H1 (cell line): ENCODE measurements around the gene ALPG. TPM values are rescaled to one million over a fixed set of nuclear protein-coding genes. Genes with fewer than 3 reads are reported as not detected.

Source experiments
- CTCF ChIA-PET: fragments of 300-600 bp; sonication (Branson Sonifier 250); formaldehyde crosslinking; loops from one replicate; lab custom pipeline; 2021; ENCODE audit not compliant: partially characterized antibody; lab: Charles Lee
- POLR2A ChIA-PET: fragments of 300-600 bp; sonication (Branson Sonifier 250); formaldehyde crosslinking; loops from one replicate; lab custom pipeline; 2021; ENCODE audit warnings: inconsistent platforms; ENCODE audit not compliant: partially characterized antibody; lab: Charles Lee
- DNase-seq, 2 experiments: peaks; one replicate each; pipeline versions ENCODE4 v3.0.0 to v3.0.0-alpha.2; 2010 to 2022; ENCODE audit warnings: low spot score in 2 of 2, low read depth in 1 of 2, mixed read lengths in 1 of 2
- FAIRE-seq: peaks from 2 replicates; lab custom pipeline; 2011; peaks lifted over from hg19 to GRCh38; lab: Jason Lieb, UNC
- H2AFZ ChIP-seq: 2 replicates; pipeline ENCODE4 v1.8.1; 2012; ENCODE audit warnings: low read length, inconsistent platforms
- H2AK5ac ChIP-seq: 2 replicates; pipeline ENCODE4 v1.6.1; 2013; ENCODE audit warnings: low read depth, low read length
- H2BK120ac ChIP-seq: replicated peaks from 2 replicates; pipeline ENCODE3; 2013; ENCODE audit warnings: low read depth, low read length, inconsistent platforms
- H2BK12ac ChIP-seq: 2 replicates; pipeline ENCODE4 v1.6.1; 2013; ENCODE audit warnings: low read depth, low read length
- H2BK15ac ChIP-seq: 2 replicates; pipeline ENCODE4 v1.6.1; 2013; ENCODE audit warnings: low read length
- H2BK20ac ChIP-seq: 2 replicates; pipeline ENCODE4 v1.6.1; 2013; ENCODE audit warnings: low read length
- H2BK5ac ChIP-seq: 2 replicates; pipeline ENCODE4 v1.6.1; 2013; ENCODE audit warnings: low read depth, low read length
- H3K14ac ChIP-seq: 2 replicates; pipeline ENCODE4 v1.6.1; 2013; ENCODE audit warnings: inconsistent platforms; ENCODE audit not compliant: insufficient read length
- H3K18ac ChIP-seq: 2 replicates; pipeline ENCODE4 v1.6.1; 2013; ENCODE audit warnings: low read length; ENCODE audit errors: extremely low read depth
- H3K23ac ChIP-seq: 2 replicates; pipeline ENCODE4 v1.6.1; 2013; ENCODE audit warnings: inconsistent platforms; ENCODE audit not compliant: insufficient read length
- H3K23me2 ChIP-seq: 2 replicates; pipeline ENCODE4 v1.6.1; 2013; ENCODE audit warnings: low read depth, low read length
- H3K27ac ChIP-seq: 2 replicates; pipeline ENCODE4 v1.6.1; 2011; ENCODE audit warnings: low read depth, low read length, inconsistent platforms
- H3K27me3 ChIP-seq, 4 experiments: replicated peaks in 1 of 4; 1 replicate in 1 of 4; 2 replicates in 3 of 4; pipeline versions ENCODE4 v1.6.1 to v1.8.1; 2011 to 2013; ENCODE audit warnings: low read length in 3 of 4, mild to moderate bottlenecking in 3 of 4, inconsistent platforms in 2 of 4, mixed read lengths in 2 of 4, moderate library complexity in 1 of 4; ENCODE audit not compliant: control insufficient read depth in 3 of 4, insufficient read depth in 3 of 4; ENCODE audit errors: extremely low read depth in 1 of 4
- H3K36me3 ChIP-seq, 4 experiments: 2 replicates each; pipeline versions ENCODE4 v1.6.1 to v1.8.1; 2011 to 2013; ENCODE audit warnings: mild to moderate bottlenecking in 4 of 4, low read length in 3 of 4, moderate library complexity in 2 of 4, control low read depth in 1 of 4, inconsistent platforms in 1 of 4; ENCODE audit not compliant: insufficient read depth in 4 of 4, control insufficient read depth in 2 of 4
- H3K4ac ChIP-seq: replicated peaks from 2 replicates; pipeline ENCODE3; 2013; ENCODE audit warnings: low read length, low read depth, mixed read lengths, inconsistent platforms; ENCODE audit not compliant: insufficient read length
- H3K4me1 ChIP-seq, 4 experiments: replicated peaks in 1 of 4; 1 replicate in 1 of 4; 2 replicates in 3 of 4; pipeline versions ENCODE4 v1.6.1 to v1.8.1; 2011 to 2013; ENCODE audit warnings: low read length in 3 of 4, inconsistent platforms in 2 of 4, mixed read lengths in 1 of 4; ENCODE audit not compliant: insufficient read depth in 4 of 4, control insufficient read depth in 3 of 4
- H3K4me2 ChIP-seq, 2 experiments: 2 replicates each; pipeline versions ENCODE4 v1.6.1 to v1.8.1; 2011 to 2013; ENCODE audit warnings: low read depth in 2 of 2, low read length in 2 of 2, control low read depth in 1 of 2, inconsistent platforms in 1 of 2, mild to moderate bottlenecking in 1 of 2; ENCODE audit not compliant: insufficient read depth in 1 of 2
- H3K4me3 ChIP-seq, 4 experiments: fragments of 200-600, 300-600 bp in 1 of 4; sonication (generic), shearing (Covaris generic), sonication (Bioruptor Twin) in 1 of 4; 2 replicates each; pipeline versions ENCODE4 v1.5.1 to v1.8.1; 2011 to 2016; ENCODE audit warnings: low read length in 4 of 4, low read depth in 3 of 4, control low read depth in 2 of 4, inconsistent platforms in 2 of 4, mild to moderate bottlenecking in 2 of 4, mixed read lengths in 1 of 4, moderate library complexity in 1 of 4; ENCODE audit not compliant: insufficient read depth in 2 of 4; ENCODE audit errors: extremely low read depth in 1 of 4
- H3K56ac ChIP-seq: replicated peaks from 2 replicates; pipeline ENCODE3; 2013; ENCODE audit warnings: low read depth, mild to moderate bottlenecking, mixed read lengths, low read length, inconsistent platforms; ENCODE audit not compliant: insufficient read length
- H3K79me1 ChIP-seq: 2 replicates; pipeline ENCODE4 v1.6.1; 2013; ENCODE audit warnings: low read depth, low read length, control low read depth
- H3K79me2 ChIP-seq, 2 experiments: 2 replicates each; pipeline versions ENCODE4 v1.6.1 to v1.8.1; 2012 to 2013; ENCODE audit warnings: low read length in 2 of 2, mild to moderate bottlenecking in 2 of 2, inconsistent platforms in 1 of 2; ENCODE audit not compliant: insufficient read depth in 2 of 2, control insufficient read depth in 1 of 2
- H3K9ac ChIP-seq, 4 experiments: replicated peaks in 1 of 4; 1 replicate in 1 of 4; 2 replicates in 3 of 4; pipeline versions ENCODE4 v1.6.1 to v1.8.1; 2011 to 2013; ENCODE audit warnings: low read depth in 3 of 4, low read length in 3 of 4, control low read depth in 2 of 4, mild to moderate bottlenecking in 2 of 4, moderate library complexity in 2 of 4, inconsistent platforms in 1 of 4; ENCODE audit errors: extremely low read depth in 1 of 4
- H3K9me3 ChIP-seq, 2 experiments: 2 replicates each; pipeline versions ENCODE4 v1.6.1 to v1.8.1; 2012 to 2013; ENCODE audit warnings: mild to moderate bottlenecking in 2 of 2, moderate library complexity in 2 of 2, control low read depth in 1 of 2, inconsistent platforms in 1 of 2, low read depth in 1 of 2, low read length in 1 of 2, mixed read lengths in 1 of 2; ENCODE audit not compliant: insufficient read depth in 2 of 2
- H4K20me1 ChIP-seq, 2 experiments: replicated peaks in 1 of 2; 2 replicates each; pipeline versions ENCODE3 to v1.8.1; 2011 to 2013; ENCODE audit warnings: inconsistent platforms in 2 of 2, low read length in 2 of 2, mild to moderate bottlenecking in 1 of 2; ENCODE audit not compliant: insufficient read depth in 2 of 2, control insufficient read depth in 1 of 2
- H4K5ac ChIP-seq: 2 replicates; pipeline ENCODE4 v1.6.1; 2013; ENCODE audit warnings: low read length, low read depth, mixed read lengths, inconsistent platforms; ENCODE audit not compliant: insufficient read length
- H4K8ac ChIP-seq: 2 replicates; pipeline ENCODE4 v1.8.0; 2013; ENCODE audit warnings: mild to moderate bottlenecking, moderate library complexity, low read length, inconsistent platforms; ENCODE audit not compliant: insufficient read depth; ENCODE audit errors: extremely low read depth
- H4K91ac ChIP-seq: replicated peaks from 2 replicates; pipeline ENCODE3; 2013; ENCODE audit warnings: low read length, mixed read lengths, inconsistent platforms; ENCODE audit not compliant: insufficient read length
- KDM1A ChIP-seq: fragments of 200-600, 300-600 bp; sonication (generic); IDR thresholded peaks from 2 replicates; pipeline ENCODE4 v1.7.1; 2016; ENCODE audit warnings: mild to moderate bottlenecking, low read length, borderline replicate concordance
- POLR2AphosphoS5 ChIP-seq: IDR thresholded peaks from 2 replicates; pipeline ENCODE4 v1.6.1; 2011; ENCODE audit warnings: low read depth, low read length
- RXRA ChIP-seq: IDR thresholded peaks from 2 replicates; pipeline ENCODE4 v1.6.1; 2011; ENCODE audit warnings: low read depth, mild to moderate bottlenecking, low read length, moderate library complexity; ENCODE audit not compliant: insufficient read depth
- TAF1 ChIP-seq: IDR thresholded peaks from 2 replicates; pipeline ENCODE4 v1.6.1; 2011; ENCODE audit warnings: mild to moderate bottlenecking, low read depth, low read length
- YY1 ChIP-seq: IDR thresholded peaks from 2 replicates; pipeline ENCODE4 v1.6.1; 2011; ENCODE audit warnings: low read depth, mild to moderate bottlenecking, low read length
- WGBS, 2 experiments: shearing (Covaris generic) in 1 of 2; methylation state at CpG; one replicate each; pipeline versions ENCODE4 v1.1.6 to v1.1.7; 2013 to 2015; ENCODE audit warnings: low lambda C conversion rate in 2 of 2, mixed read lengths in 2 of 2, inconsistent platforms in 1 of 2, low coverage in 1 of 2, missing lambda C conversion rate in 1 of 2; ENCODE audit not compliant: insufficient replicate concordance in 2 of 2, insufficient coverage in 1 of 2, insufficient read length in 1 of 2; ENCODE audit errors: extremely low coverage in 1 of 2, missing lambda C conversion rate in 1 of 2; 5-methylcytosine and 5-hydroxymethylcytosine counted together
- polyA plus RNA-seq, 7 experiments: library from polyadenylated mRNA; depleted of rRNA in 3 of 7; stranded (reverse) in 5 of 7; unstranded in 2 of 7; fragments of >200 nt in 5 of 7; fragments of 200-250 nt in 2 of 7; gene quantifications; 1 replicate in 5 of 7; 2 replicates in 1 of 7; 4 replicates in 1 of 7; pipeline versions ENCODE4 v1.2.1 to v1.2.3, GENCODE V29; 2011 to 2013; ENCODE audit warnings: missing spikeins in 2 of 7, mixed read lengths in 2 of 7
- total RNA-seq: library from RNA; stranded (reverse); fragmentation: NEBNext Ultra II Directional; extraction: Animal tissue kit (Norgen Biotek cat#: 25700); gene quantifications from 2 replicates; pipeline ENCODE4 v1.2.1, GENCODE V29; 2021

The ALPG gene
- total and polyA plus RNA-seq, 2 of the 8 experiments (the other 6 are each of a cell fraction or from before 2014, with no cell fraction given): 0.56 to 2.1 TPM

DNA sequence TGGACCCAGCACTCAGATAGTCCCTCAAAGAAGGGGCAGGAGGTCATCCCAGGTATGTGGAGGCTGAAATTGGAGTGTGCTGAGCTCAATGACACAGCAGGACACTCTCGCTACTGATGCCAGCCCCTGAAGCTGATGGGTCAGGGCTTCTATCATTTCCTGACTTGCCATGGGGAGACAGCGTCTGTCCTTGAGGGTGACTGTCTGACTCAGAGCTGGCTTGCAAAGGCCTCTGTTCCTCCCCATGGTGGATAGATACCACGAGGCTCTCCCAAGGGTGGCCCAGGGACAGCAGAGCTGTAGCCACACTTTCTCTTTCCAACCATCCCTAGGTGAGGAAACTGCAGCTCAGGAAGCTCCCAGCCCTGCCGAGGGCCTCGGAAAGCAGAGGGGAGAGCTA is 10.8 kb downstream of the ALPG start:
- no peak overlapping the region for H3K27ac ChIP-seq
- no peak overlapping the region for H3K9ac ChIP-seq
- no peak overlapping the region for H2BK20ac ChIP-seq
- TF ChIP-seq YY1 (no peak), KDM1A (no peak), TAF1 (no peak), POLR2AphosphoS5 (0 out of 2 replicates have a peak, but pooled peaks have one; percentile 5), RXRA (no peak)
- H2BK15ac ChIP-seq: 0 out of 2 replicates have a peak overlapping the region, but pooled peaks have one; percentile 21
- peaks cover 23% of the 10 kb centered on the region; the same call in 1 of the 2 replicates for H3K23me2 ChIP-seq
- no peak overlapping the region for H3K18ac ChIP-seq
- peaks cover 5 to 13% of the 10 kb centered on the region in 2 experiments for H4K20me1 ChIP-seq
- no peak overlapping the region for H3K23ac ChIP-seq
- peaks cover 0 to 44% of the 10 kb centered on the region in 2 experiments; a peak in 2 of 4 replicates for H3K79me2 ChIP-seq
- H2BK5ac ChIP-seq: no peak overlapping the region
- no peaks in the 10 kb centered on the region for H3K9me3 ChIP-seq
- peaks cover 8 to 63% (median 34%) of the 10 kb centered on the region in 4 experiments for H3K36me3 ChIP-seq
- no peak overlapping the region for H2BK12ac ChIP-seq
- peaks cover 4% of the 10 kb centered on the region for H3K79me1 ChIP-seq
- H4K8ac ChIP-seq: no peak overlapping the region; the same call in 1 of the 2 replicates
- H2BK120ac ChIP-seq: no peak overlapping the region
- peaks cover 12 to 40% (median 36%) of the 10 kb centered on the region in 4 experiments for H3K27me3 ChIP-seq
- DNase-seq: no peak
- ChIA-PET CTCF (interaction anchor here (0.7 to 9.8 kb wide), 12 partner anchors 12 to 492 kb away, joined by 3 to 80 read pairs (median 4); partner anchors contain the start of genes ALPP and PRSS56), POLR2A (interaction anchor here (1.2 to 8.5 kb wide), 10 partner anchors 11 to 94 kb away, joined by 4 to 70 read pairs (median 5); partner anchors contain the start of gene ALPG)
- H3K4me2 ChIP-seq: peak overlapping the region in 1 of 2 experiments; percentile 77; a peak in 2 of 4 replicates
- no peak overlapping the region for H3K56ac ChIP-seq
- no peak overlapping the region for H3K4ac ChIP-seq
- no peak overlapping the region for H3K14ac ChIP-seq
- H3K4me1 ChIP-seq: peaks cover 2 to 31% (median 20%) of the 10 kb centered on the region in 4 experiments
- WGBS, 2 experiments: 83% methylated on average over 5 of the region's 5 CpGs; no CpG with 5 or more reads in 1 of the 2 experiments
- no peak overlapping the region for H4K91ac ChIP-seq
- no peak for FAIRE-seq
- H4K5ac ChIP-seq: peak overlapping the region; percentile 13
- peak overlapping the region in 2 of 4 experiments; percentile 76 to 95; a peak in 2 of 8 replicates for H3K4me3 ChIP-seq
- H2AFZ ChIP-seq: no peak overlapping the region
- H2AK5ac ChIP-seq: no peak overlapping the region
